OCI-LY3 (cell line): ENCODE results near the gene CES3.

Source experiments
- EZH2phosphoT487 ChIP-seq: fragments of 200-600 bp; shearing (Covaris generic); IDR thresholded peaks from 2 replicates; pipeline ENCODE4 v1.6.1; 2018; ENCODE audit warnings: antibody characterized with exemption, mixed run types, low read depth
- TF ChIP-seq, protein P1 (sequence below): fragments of 200-600, 300-600 bp; sonication (generic); IDR thresholded peaks from 2 replicates; pipeline ENCODE4 v1.5.1; 2014; ENCODE audit warnings: antibody characterized with exemption, low read length, low read depth

DNA sequence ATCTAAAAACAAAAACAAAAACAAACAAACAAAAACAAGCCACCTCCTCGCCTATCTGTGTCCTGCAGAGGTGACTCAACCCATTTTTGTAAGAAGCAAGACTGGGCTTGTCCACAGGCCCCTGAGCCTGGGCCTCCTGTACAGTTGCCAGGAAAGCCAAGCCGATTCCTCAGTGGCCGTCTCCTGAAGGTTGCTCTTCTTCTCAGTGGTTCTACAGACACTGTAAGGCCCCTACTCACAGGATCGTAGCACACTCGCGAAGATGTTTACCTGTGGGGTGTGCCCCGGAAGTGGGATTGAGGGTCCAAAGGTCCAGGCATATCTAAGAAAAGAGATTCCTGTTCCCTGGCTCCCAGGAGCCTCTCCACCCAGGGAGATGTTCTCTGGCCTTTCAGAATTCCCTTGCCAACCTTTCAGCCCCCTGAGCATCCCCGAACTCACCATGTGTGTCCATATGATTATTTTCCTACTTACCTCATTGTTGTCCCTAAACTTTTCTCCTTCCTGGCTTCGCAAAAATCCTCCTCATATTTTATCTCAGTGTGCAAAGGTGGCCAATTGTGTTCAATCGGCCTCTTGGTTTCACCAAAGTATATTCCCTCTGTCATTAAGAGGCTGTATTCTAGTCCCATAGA is 7.5 kb upstream of the CES3 start:
- TF ChIP-seq, protein P1, sequence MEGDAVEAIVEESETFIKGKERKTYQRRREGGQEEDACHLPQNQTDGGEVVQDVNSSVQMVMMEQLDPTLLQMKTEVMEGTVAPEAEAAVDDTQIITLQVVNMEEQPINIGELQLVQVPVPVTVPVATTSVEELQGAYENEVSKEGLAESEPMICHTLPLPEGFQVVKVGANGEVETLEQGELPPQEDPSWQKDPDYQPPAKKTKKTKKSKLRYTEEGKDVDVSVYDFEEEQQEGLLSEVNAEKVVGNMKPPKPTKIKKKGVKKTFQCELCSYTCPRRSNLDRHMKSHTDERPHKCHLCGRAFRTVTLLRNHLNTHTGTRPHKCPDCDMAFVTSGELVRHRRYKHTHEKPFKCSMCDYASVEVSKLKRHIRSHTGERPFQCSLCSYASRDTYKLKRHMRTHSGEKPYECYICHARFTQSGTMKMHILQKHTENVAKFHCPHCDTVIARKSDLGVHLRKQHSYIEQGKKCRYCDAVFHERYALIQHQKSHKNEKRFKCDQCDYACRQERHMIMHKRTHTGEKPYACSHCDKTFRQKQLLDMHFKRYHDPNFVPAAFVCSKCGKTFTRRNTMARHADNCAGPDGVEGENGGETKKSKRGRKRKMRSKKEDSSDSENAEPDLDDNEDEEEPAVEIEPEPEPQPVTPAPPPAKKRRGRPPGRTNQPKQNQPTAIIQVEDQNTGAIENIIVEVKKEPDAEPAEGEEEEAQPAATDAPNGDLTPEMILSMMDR: no peak
- no peak for TF ChIP-seq EZH2phosphoT487
